GM21528 (cell line): Measurements from ENCODE around the gene CTTNBP2NL.

Source experiments
- ATAC-seq: cut with Tn5 transposase; IDR thresholded peaks from one replicate; pipeline ENCODE4 v1.9.1; 2021; ENCODE audit warnings: mild to moderate bottlenecking, moderate library complexity; ENCODE audit not compliant: unreplicated experiment, low FRiP score

CTTNBP2NL gene

DNA sequence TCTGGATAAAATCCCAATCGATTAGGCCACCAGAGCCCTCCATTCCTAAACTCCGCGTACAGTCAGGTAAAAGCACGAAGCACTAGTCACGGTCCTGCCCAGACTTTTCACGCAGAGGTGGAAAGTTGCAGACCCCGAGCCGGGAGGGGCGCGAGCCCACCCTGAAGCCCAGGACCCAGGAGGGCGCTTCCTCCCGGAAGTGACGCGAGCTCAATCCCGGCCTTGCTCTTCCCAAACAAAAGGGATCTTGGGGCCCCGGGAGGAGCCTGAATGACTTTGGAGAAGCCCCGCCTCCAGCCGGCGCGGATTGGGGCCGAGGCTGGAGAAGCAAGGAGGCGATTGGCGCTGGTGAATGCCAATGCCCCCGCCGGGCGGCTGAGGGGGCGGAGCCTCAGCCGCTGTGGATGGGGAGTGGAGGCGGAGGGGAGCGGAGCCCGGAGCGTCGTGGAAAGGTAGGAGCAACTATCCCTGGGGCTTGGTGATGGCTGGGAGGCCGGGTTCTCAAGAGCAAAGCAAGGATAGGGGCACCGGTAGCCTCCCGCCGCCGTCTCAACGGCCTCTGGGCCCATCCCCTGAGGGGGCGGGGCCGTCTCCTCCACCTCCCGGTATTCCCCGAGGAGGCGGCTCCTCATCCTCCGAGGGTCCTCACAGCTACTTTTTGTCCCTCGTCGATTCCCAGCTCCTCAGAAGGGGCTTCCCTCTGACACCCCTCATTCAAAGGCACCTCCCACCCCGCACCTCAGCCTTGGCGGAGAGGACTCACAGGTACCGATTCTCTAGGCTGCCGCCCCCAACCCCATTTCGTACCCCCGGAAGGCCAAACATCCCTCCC, at the start of gene CTTNBP2NL:
Gene CTTNBP2NL (plus strand): TSS at position 394 of the 832 bp plus-strand sequence. CDS start 19,952 bp downstream, outside the sequence.
- ATAC-seq = peak; percentile 72

DNA sequence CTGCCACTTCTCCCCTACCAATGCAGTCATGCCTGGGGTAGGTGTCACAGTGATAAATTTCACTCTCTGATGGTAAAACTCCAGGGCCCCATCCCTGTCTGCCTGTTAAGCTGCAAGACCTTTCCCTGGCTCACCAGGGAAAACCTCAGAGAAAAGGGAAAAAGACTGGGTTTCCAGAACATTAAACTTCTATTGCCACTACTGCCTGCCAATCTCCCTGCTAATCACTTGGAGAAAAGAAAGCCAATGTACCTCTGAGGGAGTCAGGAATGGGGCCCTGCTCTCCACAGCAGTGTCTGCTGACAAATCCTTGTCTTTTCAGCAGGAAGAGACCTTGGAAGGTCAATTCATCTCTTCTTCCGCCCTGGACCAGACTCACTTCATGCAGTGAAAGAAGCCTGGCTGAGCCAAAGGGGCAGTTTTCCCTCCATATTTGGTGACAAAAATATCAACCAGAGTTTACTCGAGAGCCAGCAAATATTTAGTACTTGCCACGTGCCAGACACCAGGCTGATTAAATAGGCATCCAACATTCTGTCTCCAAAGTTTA, 49.1 kb upstream of the CTTNBP2NL start:
- ATAC-seq = no peak

- ATAC-seq = no peak
These were observed 39.2 kb upstream of the CTTNBP2NL start for GRCh38 chr1:112356765-112357164.

DNA sequence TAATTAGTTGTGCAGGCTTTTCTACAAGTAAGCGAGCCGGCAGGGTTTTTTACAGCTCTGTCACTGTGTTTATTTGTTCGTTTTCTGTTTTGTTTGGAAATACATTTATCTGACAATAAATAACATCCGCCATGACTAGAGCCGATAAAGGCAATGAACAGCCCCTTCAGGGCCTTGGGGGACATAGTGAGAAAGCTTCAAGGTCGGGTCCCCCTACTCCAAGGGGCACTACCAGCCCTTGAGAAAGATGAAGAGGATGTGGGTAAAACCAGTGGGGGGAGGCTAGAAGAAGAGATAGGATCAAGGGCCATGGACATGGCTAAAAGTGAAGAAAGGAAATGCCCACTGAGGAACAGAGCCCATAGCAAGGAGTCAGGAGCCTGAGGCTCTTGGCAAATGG, 38.5 kb upstream of the CTTNBP2NL start:
- no peak for ATAC-seq

DNA sequence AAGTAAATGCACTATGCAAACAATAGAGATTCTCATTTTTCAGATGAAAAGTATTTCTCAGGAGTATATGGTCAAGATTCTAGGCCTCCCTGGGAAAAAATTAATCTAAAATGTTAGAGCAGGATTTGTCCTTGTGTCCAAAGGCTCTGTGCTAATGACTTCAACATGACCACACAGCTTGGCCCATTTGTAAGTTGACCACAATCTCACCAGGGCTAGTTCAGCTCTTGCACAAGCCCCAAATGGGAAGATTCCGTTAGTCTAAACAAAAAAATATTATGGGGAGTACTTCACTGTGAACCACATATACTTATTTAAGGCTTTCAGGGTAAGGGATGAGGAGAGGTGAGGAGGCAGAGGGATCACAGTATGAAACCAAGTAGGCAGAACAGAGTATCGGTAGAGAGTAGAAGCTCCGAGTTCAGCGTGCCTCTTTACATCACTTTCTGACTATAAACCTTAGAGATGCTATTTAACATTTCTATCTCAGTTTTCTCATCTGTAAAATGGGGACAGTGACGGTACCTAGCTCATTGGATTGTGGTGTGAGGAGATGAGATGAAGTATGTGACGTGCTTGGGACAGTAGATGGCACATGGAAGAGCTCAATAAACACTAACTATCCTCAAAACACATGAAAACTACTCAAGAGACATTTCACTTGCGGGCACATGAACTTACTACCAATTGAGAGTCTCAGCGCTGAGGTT, 37.8 kb upstream of the CTTNBP2NL start:
- no peak for ATAC-seq

DNA sequence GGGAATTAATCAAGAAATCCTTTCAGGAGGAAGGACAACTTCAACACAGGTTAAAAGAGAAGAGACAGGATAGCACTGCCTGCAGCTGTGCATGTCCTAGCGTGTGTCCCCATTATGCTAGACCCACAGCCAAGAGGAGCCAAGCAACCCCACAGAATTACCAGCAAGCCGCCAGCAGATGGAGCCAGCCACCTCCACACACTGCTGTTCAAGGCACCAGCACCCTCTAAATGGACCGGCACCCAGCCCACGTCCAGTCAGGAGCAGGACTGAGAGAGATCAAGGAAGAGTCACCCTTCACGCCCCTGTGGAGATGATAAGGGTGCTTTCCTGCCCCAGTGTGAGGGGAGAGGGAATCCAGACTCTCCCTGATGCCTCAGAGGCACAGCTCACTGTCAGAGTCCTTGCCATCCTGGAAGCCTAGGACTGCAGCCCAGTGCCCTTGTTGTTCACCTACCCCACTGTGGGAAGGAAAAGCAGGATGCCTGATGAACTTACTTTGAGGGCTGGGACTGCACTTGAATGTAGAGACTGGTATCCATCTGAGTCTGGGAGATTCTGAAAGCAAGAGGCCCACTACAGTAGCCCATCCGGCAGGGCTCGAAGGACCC, 37.1 kb upstream of the CTTNBP2NL start:
- no peak for ATAC-seq

DNA sequence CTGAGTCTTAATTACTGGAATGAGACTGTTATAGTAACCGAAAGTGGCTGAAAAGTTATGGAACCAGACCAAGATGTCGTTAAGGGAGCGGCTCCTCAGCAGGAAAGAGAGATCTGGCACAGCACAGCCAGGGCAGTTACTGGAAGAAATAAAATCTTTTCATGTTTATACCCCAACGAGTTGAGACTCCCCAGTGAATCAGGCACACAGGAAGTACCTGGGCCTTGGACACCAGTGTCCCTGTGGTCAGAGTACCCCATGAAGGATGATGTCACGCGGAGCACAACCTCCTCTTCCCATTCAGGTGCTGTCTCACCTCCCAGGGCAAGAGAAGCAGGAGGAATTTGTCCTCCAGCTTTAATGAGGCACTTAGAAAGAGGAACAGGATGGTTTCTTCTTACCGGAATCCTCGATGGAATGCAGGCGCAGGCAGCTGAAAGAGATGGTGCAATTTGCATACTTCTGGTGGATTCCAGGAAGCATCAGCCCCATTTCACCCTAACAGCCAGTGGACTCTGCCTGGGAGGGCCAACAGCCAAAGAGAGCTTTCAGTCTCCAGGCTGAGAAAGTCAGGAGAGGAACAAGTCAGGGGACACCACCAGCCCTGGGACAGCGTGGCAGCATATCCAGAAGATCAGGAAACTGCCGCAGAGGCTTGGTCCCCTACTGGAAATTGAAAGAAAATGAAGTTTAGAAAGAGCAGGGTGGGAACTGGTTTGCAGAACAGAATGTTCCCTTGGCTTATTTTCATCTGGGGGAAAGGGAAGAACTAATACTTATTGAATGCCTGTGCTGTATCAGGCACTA, 35.9 kb upstream of the CTTNBP2NL start:
- ATAC-seq = no peak

- ATAC-seq = no peak
These were observed 32.4 kb upstream of the CTTNBP2NL start for GRCh38 chr1:112363636-112364035.

DNA sequence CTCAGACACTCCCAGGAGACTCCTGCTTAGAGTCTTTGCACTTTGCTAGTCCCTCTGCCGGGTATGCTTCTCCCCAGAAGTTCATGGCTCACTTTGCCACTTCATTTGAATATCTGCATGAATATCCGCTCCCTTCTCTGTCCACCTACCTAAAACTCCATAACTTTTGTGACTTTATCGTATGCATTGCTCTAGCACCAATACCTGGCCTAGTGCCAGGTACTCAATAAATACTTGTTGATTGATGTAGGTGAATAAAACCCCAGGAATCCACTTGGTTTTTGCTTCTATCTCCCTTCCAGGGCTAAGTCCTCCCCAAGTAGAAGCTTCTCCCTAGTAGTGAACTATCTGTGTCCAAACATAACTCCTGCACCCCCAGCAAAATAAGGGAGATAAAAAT, 27.8 kb upstream of the CTTNBP2NL start:
- ATAC-seq = no peak

DNA sequence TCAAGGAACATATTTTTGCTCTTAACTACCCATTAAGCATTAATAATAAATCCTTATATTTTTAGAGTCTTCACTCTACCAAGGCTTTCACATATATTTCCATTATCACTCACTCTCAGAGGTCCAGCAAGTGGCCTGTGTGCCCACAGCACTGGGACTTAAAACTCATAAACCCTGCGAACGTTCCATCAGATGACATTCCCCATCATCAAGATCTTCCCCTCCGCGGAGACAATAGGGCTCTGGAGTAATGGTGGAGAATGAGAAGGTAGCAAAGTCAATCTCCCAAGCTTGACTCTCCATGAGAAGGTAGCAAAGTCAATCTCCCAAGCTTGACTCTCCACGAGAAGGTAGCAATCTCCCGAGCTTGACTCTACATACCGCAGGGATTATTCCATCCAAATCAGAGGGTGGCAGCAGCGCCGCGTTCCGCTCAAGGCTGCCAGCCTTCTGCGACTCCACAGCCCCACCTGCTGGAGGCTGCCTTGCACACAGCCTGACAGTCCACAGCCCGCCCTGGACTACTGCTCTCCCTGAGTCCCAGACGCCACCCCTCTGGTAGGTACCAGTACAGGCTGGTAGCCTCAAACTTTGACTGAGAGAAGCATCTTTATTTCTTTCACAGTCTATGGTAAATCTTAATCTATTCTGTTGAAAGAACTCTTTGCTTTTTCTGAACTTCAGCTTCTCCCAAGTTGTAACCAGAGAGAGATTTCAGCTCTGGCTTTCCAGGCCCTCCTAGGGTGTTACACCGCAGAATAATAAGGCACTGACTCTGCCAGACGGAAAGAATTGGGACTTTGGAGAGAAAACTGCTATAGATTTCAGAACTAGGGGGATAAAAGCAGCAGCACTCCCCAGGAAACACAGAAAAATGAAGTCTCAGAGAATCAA, 26.4 kb upstream of the CTTNBP2NL start:
- ATAC-seq = peak; percentile 95

- ATAC-seq = no peak
These were observed 25.0 kb upstream of the CTTNBP2NL start for GRCh38 chr1:112370996-112371395.

- no peak for ATAC-seq
These were observed 24.2 kb upstream of the CTTNBP2NL start for GRCh38 chr1:112371775-112372174.

GRCh38 chr1:112373806-112374205, 22.2 kb upstream of the CTTNBP2NL start:
- ATAC-seq = no peak

GRCh38 chr1:112375701-112376100, 20.3 kb upstream of the CTTNBP2NL start:
- no peak for ATAC-seq

DNA sequence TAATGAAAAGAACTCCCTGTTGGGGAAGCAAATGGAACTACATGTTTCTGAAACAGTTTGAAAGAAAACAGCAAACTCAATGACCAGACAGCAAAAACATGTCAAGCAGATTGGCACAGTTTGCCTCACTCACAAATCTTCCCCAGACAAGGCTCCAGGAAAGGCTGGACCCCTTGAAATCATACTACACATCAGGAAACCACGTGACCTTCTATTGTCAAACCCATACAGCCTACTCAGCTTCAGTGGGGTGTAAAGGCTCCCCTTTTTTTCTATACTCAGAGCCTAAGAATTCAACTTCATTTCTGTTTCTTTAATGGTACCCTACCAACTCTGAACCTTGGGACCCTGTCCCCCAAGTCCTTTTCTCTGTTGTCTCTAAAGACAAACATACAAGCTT, 15.7 kb upstream of the CTTNBP2NL start:
- ATAC-seq = no peak

DNA sequence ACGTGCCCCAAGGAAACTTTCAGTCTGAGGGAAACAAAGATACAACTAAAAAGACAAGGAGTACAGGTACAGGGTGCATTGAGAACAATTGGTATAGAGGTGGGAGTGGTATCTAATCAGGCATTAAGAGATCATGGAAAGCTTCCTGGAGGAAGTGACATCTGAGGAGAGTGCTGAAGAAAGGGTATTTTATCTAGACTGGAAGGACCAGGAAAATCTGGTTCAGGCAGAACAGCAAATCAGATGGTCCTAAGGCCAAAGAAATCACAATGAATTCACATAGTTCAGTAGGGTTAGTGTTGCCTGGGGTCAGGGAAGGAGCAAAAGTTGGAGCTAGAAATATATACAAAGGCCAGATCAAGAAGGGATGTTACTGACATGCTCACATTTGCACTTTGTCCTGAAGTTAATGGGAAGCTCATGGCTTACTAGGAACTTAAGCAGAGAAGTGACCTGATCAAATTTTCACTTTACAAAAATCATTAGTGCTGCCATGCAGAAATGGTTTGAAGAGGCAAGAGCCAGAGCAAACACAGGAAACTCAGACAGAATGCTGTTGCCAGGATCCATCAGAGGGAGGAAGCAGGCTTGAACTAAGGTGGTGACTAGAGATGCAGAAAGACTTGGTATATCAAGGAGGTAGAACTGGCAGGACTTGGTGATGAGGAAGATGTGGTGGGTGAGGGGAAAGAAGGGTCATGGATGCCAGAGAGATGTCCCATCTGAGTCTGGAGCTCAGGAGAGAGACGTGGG, 14.5 kb upstream of the CTTNBP2NL start:
- no peak for ATAC-seq

DNA sequence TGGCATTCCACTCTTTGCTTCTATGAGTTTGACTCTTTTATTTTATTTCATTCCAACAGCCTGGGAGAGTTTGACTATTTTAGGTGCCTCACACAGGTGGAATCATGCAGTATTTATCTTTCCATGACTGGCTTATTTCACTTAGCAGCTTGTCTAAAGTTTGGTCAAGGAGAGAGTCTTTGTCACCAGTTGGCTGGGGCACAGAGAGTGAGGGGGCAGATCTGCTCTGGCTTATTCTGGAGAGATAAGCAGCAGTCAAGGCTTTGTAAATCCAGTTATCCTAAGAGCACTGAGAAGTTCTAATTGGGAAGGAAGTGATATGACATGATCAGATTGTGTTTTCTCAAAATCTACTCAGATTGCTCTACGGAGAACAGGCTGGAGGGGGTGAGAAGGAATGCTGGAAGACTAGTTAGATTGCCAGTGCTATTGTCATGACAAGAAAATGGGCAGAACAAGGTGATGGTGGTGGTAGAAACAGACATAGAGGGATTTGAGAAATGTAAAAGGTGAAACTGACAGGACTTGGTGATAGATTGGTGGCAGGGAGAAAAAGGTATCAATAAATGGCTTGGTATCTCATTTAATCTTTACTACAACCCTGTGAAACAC, 12.1 kb upstream of the CTTNBP2NL start:
- no peak for ATAC-seq

DNA sequence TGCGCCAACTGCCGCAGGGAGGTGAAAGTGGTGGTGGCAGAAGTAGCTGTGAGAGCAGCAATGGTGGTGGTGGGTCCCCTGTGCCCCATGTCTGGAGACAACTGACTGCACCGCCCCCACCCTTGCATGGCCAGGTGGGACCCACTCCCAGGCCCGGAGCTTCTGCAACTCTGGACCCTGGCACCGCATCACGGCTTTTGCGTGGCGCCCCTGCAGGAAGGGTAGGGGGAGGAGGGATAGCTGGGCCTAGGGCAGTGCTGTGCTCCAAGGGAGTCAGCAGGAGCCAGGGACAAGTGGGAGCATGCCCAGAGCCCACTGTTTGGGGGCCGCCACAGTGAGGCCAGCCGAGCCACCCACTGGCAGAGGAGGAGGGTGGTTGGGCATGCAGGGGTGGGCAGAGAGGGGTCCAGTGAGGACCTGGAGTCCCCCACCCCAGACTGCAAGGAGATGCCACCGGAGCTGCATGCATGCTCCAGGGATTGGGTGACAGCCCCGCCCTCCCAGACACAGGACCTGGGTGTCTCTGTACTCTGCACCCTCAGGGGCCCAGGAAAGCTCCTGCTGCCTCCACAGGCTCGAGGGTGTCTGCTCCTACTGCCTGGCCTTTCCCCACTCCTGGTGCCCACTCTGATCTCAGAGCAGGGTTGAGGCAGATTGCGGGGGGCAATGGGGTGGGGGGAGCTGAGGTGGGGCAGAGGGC, 9.8 kb upstream of the CTTNBP2NL start:
- no peak for ATAC-seq
